ENCODE data around the gene OLFM2. TPM values are rescaled to one million over a fixed set of nuclear protein-coding genes. Genes with fewer than 3 reads are reported as not detected.
"Not testable (repeated sequence)": the region's sequence is repeated elsewhere in the genome, so short reads cannot be mapped to it uniquely, and the experiment has no call there.

Gene OLFM2
- total RNA-seq, 1 donor from 2014 or later = 1.7 TPM

GRCh38 chr19:9834726-9835506 lies 101.4 kb downstream of the OLFM2 start, which contains the start of gene PIN1:
Gene PIN1, plus strand, starts transcription at chr19:9835318. Its CDS starts 27 bp downstream, at chr19:9835345.
- no peaks in the 10 kb centered on the region for H3K27me3 ChIP-seq (ENCODE audit: low read depth)
- peaks cover 48% of the 10 kb centered on the region for H3K4me1 ChIP-seq
- peak within 1 kb of the TSS; percentile 79 for H3K27ac ChIP-seq (replicated peaks)
- H3K9me3 ChIP-seq (replicated peaks) = no peaks in the 10 kb centered on the region
- TF ChIP-seq CTCF (IDR thresholded peaks at IDR 0.05; ENCODE audit: borderline replicate concordance) = peak; percentile 79
- peaks cover 27% of the 10 kb centered on the region for H3K36me3 ChIP-seq
- DNase-seq = peak; percentile 99
- intact Hi-C loops (cut with micrococcal nuclease) = no loop called here
- H3K4me3 ChIP-seq = peak within 1 kb of the TSS; percentile 94

GRCh38 chr19:9834307-9834725 lies 102.0 kb downstream of the OLFM2 start:
- H3K4me1 ChIP-seq = peaks cover 47% of the 10 kb centered on the region
- no peaks in the 10 kb centered on the region for H3K9me3 ChIP-seq (replicated peaks)
- peaks cover 27% of the 10 kb centered on the region for H3K36me3 ChIP-seq
- peak overlapping the region; percentile 94 for H3K4me3 ChIP-seq
- TF ChIP-seq CTCF (IDR thresholded peaks at IDR 0.05; ENCODE audit: borderline replicate concordance) = no peak
- H3K27me3 ChIP-seq (ENCODE audit: low read depth) = no peaks in the 10 kb centered on the region
- no peak for DNase-seq
- intact Hi-C loops (cut with micrococcal nuclease) = no loop called here
- H3K27ac ChIP-seq (replicated peaks) = peak overlapping the region; percentile 79

- TF ChIP-seq CTCF (IDR thresholded peaks at IDR 0.05; ENCODE audit: borderline replicate concordance) = no peak
- Histone ChIP-seq H3K9me3 (replicated peaks) (no peaks in the 10 kb centered on the region), H3K4me3 (peak overlapping the region; percentile 99), H3K36me3 (peaks cover 15% of the 10 kb centered on the region), H3K27ac (replicated peaks) (peak overlapping the region; percentile 85), H3K4me1 (peaks cover 38% of the 10 kb centered on the region), H3K27me3 (ENCODE audit: low read depth) (no peaks in the 10 kb centered on the region)
- no peak for DNase-seq
- intact Hi-C loops (cut with micrococcal nuclease) = no loop called here
Observed at GRCh38 chr19:9828551-9829063, 107.7 kb downstream of the OLFM2 start.

- intact Hi-C loops (cut with micrococcal nuclease) = no loop called here
- no peak for TF ChIP-seq CTCF (IDR thresholded peaks at IDR 0.05; ENCODE audit: borderline replicate concordance)
Observed at GRCh38 chr19:9827289-9828238, 108.8 kb downstream of the OLFM2 start, which contains the start of gene UBL5. Gene UBL5, plus strand, starts transcription at chr19:9827918. Its CDS starts 420 bp downstream, at chr19:9828338.

DNA sequence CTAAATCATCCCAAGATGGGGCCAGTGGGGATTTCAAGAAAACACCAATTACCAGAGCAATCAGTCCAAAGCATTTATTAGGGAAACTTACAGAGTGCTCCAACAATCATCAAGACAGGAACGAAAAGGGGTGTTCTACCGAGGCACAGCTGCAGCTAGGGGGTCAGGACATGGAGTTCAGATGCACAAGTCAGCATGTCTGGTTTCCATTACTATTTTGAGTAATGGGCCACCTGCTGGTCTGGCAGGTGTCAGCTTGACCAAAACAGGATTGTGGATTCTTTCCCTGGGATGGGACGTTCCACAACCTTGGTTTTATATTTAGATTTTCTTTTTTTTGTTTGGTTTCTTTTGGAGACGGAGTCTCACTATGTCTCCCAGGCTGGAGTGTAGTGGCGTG lies 112.5 kb downstream of the OLFM2 start:
- no peak for TF ChIP-seq CTCF (IDR thresholded peaks at IDR 0.05; ENCODE audit: borderline replicate concordance)
- Histone ChIP-seq H3K4me1 (peaks cover 36% of the 10 kb centered on the region), H3K36me3 (no peaks in the 10 kb centered on the region), H3K9me3 (replicated peaks) (no peaks in the 10 kb centered on the region), H3K27ac (replicated peaks) (no peak overlapping the region), H3K4me3 (no peak overlapping the region), H3K27me3 (ENCODE audit: low read depth) (no peaks in the 10 kb centered on the region)
- intact Hi-C loops (cut with micrococcal nuclease) = no loop called here
- DNase-seq = no peak

More at GRCh38 chr19:9827289-9828238, 108.8 kb downstream of the OLFM2 start, which contains the start of gene UBL5:
- Histone ChIP-seq H3K4me1 (peaks cover 38% of the 10 kb centered on the region), H3K4me3 (peak within 1 kb of the TSS; percentile 99), H3K36me3 (peaks cover 15% of the 10 kb centered on the region), H3K27me3 (ENCODE audit: low read depth) (no peaks in the 10 kb centered on the region), H3K27ac (replicated peaks) (peak within 1 kb of the TSS; percentile 85), H3K9me3 (replicated peaks) (no peaks in the 10 kb centered on the region)
- DNase-seq = peak; percentile 87

DNA sequence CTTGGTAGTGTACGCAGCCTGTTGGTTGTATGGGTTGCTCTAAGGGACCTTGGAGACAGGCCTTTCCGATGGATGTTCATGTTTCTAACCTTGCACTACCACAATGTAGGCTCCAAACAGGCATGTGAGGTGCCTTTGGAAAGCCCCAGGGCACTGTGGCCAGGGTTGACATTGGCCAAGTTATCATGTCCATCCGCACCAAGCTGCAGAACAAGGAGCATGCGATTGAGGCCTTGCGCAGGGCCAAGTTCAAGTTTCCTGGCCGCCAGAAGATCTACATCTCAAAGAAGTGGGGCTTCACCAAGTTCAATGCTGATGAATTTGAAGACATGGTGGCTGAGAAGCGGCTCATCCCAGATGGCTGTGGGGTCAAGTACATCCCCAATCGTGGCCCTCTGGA lies 116.3 kb downstream of the OLFM2 start:
- DNase-seq; H3K27me3 ChIP-seq (ENCODE audit: low read depth); H3K9me3 ChIP-seq (replicated peaks); intact Hi-C loops (cut with micrococcal nuclease): not testable (repeated sequence)
- peak overlapping the region; percentile 96 for H3K27ac ChIP-seq (replicated peaks)
- peaks cover 31% of the 10 kb centered on the region for H3K4me1 ChIP-seq
- H3K4me3 ChIP-seq = peak overlapping the region; percentile 98
- peaks cover 11% of the 10 kb centered on the region for H3K36me3 ChIP-seq

Measured in left ventricle myocardium inferior (tissue), 1 donor.